HCT116 (cell line): ENCODE data around the gene C6orf47. TPM values are rescaled to one million over a fixed set of nuclear protein-coding genes. Genes with fewer than 3 reads are reported as not detected.

Experiments
- ATAC-seq: fragments of 200-7000 bp; cut with Tn5 transposase; 2 replicates; pipeline ENCODE4 v1.9.1; 2020; ENCODE audit warnings: mild to moderate bottlenecking, moderate library complexity
- BruUV-seq: library from RNA; stranded (reverse); fragments of 400-500 nt; replicated peaks from 2 replicates; lab custom pipeline; 2021; lab: Mats Ljungman, UMichigan
- CTCF ChIA-PET: fragments of 300-600 bp; sonication (Branson Sonifier 250); formaldehyde crosslinking; loops from one replicate; lab custom pipeline; 2021; ENCODE audit warnings: antibody characterized with exemption; lab: Charles Lee
- POLR2A ChIA-PET: fragments of 300-600, 350-600 bp; sonication (Branson Sonifier 250); formaldehyde crosslinking; loops from one replicate; lab custom pipeline; 2021; ENCODE audit warnings: antibody characterized with exemption; lab: Charles Lee
- RAD21 ChIA-PET, 2 experiments: fragments of 300-600 bp; sonication (Branson Sonifier 250); formaldehyde crosslinking; loops; one replicate each; lab custom pipeline; 2023; ENCODE audit warnings: low total read pairs in 2 of 2; ENCODE audit not compliant: uncharacterized antibody in 2 of 2, unreplicated experiment in 2 of 2, low non-redundant PET in 1 of 2; lab: Charles Lee
- DNase-seq: peaks from one replicate; pipeline ENCODE4 v3.0.0-alpha.2; 2010; ENCODE audit warnings: low read depth, low spot score
- H2AFZ ChIP-seq: fragments of 200-600 bp; shearing (Covaris generic), sonication (generic); 2 replicates; pipeline ENCODE4 v1.6.1; 2017; ENCODE audit warnings: low read depth, mixed run types, mixed read lengths, antibody characterized with exemption, low read length; ENCODE audit not compliant: poor library complexity, severe bottlenecking
- H3K27ac ChIP-seq: 2 replicates; pipeline ENCODE4 v1.5.1; 2012; ENCODE audit warnings: low read depth, low read length
- H3K27me3 ChIP-seq: fragments of 200-600 bp; sonication (generic); 2 replicates; pipeline ENCODE4 v1.6.1; 2016; ENCODE audit warnings: mixed run types, low read length, mixed read lengths; ENCODE audit not compliant: insufficient read depth
- H3K36me3 ChIP-seq, 2 experiments: fragments of 200-500 bp in 1 of 2; fragments of 200-600 bp in 1 of 2; sonication (Bioruptor generic) in 1 of 2; sonication (generic) in 1 of 2; 2 replicates each; pipeline versions ENCODE4 v1.5.1 to v1.6.1; 2014 to 2016; ENCODE audit warnings: low read length in 2 of 2, inconsistent platforms in 1 of 2, mixed read lengths in 1 of 2, mixed run types in 1 of 2; ENCODE audit not compliant: insufficient read depth in 2 of 2, control insufficient read depth in 1 of 2
- H3K4me1 ChIP-seq, 2 experiments: fragments of 200-600 bp in 1 of 2; sonication (generic) in 1 of 2; 2 replicates each; pipeline versions ENCODE4 v1.5.1 to v1.6.1; 2012 to 2017; ENCODE audit warnings: low read length in 2 of 2, inconsistent platforms in 1 of 2, mild to moderate bottlenecking in 1 of 2, mixed read lengths in 1 of 2, mixed run types in 1 of 2, moderate library complexity in 1 of 2; ENCODE audit not compliant: insufficient read depth in 2 of 2, control insufficient read depth in 1 of 2
- H3K4me2 ChIP-seq: fragments of 200-600 bp; sonication (generic); 2 replicates; pipeline ENCODE4 v1.6.1; 2017; ENCODE audit warnings: mixed run types, low read length, mixed read lengths
- H3K4me3 ChIP-seq, 2 experiments: fragments of 200-600 bp in 1 of 2; sonication (generic) in 1 of 2; replicated peaks in 1 of 2; 2 replicates each; pipeline ENCODE4 v1.5.1; 2011 to 2016; ENCODE audit warnings: low read length in 2 of 2, control low read depth in 1 of 2, low read depth in 1 of 2, mild to moderate bottlenecking in 1 of 2, mixed read lengths in 1 of 2, mixed run types in 1 of 2
- H3K79me2 ChIP-seq: fragments of 200-600 bp; sonication (generic); 2 replicates; pipeline ENCODE4 v1.6.1; 2017; ENCODE audit warnings: mild to moderate bottlenecking, mixed run types, low read length, moderate library complexity, mixed read lengths; ENCODE audit not compliant: insufficient read depth
- H3K9ac ChIP-seq: fragments of 200-600 bp; sonication (generic); 2 replicates; pipeline ENCODE4 v1.6.1; 2016; ENCODE audit warnings: low read length, mixed read lengths
- H3K9me2 ChIP-seq: fragments of 200-600 bp; sonication (generic), shearing (Covaris generic); 2 replicates; pipeline ENCODE4 v1.6.1; 2017; ENCODE audit warnings: mixed run types, mild to moderate bottlenecking, moderate library complexity; ENCODE audit not compliant: insufficient read depth
- H3K9me3 ChIP-seq, 2 experiments: fragments of 200-500 bp in 1 of 2; fragments of 200-600 bp in 1 of 2; sonication (Bioruptor generic) in 1 of 2; sonication (generic) in 1 of 2; 2 replicates each; pipeline ENCODE4 v1.6.1; 2014 to 2017; ENCODE audit warnings: low read length in 2 of 2, mixed read lengths in 2 of 2, inconsistent platforms in 1 of 2, low read depth in 1 of 2, mild to moderate bottlenecking in 1 of 2, mixed run types in 1 of 2, moderate library complexity in 1 of 2; ENCODE audit not compliant: control insufficient read depth in 1 of 2, insufficient read depth in 1 of 2
- H4K20me1 ChIP-seq: fragments of 200-600 bp; sonication (generic), shearing (Covaris generic); 2 replicates; pipeline ENCODE4 v1.6.1; 2017; ENCODE audit warnings: mixed run types, mild to moderate bottlenecking, moderate library complexity; ENCODE audit not compliant: insufficient read depth
- ATF3 ChIP-seq: IDR thresholded peaks from 2 replicates; pipeline ENCODE4 v1.6.1; 2012
- CBX3 ChIP-seq: IDR thresholded peaks from 2 replicates; pipeline ENCODE4 v1.6.1; 2012; ENCODE audit warnings: low read depth
- CEBPB ChIP-seq: IDR thresholded peaks from 2 replicates; pipeline ENCODE4 v1.6.1; 2012; ENCODE audit warnings: low read depth
- CTCF ChIP-seq, 3 experiments: fragments of 200-600 bp in 1 of 3; sonication (generic) in 1 of 3; IDR thresholded peaks in 2 of 3; conservative IDR thresholded peaks in 1 of 3; 2 replicates each; pipeline ENCODE4 v1.5.1; 2012 to 2017; ENCODE audit warnings: low read depth in 2 of 3, low read length in 2 of 3, antibody characterized with exemption in 1 of 3, borderline replicate concordance in 1 of 3, control low read depth in 1 of 3, mild to moderate bottlenecking in 1 of 3, mixed read lengths in 1 of 3, mixed run types in 1 of 3, moderate library complexity in 1 of 3; ENCODE audit not compliant: insufficient read depth in 1 of 3
- EGR1 ChIP-seq: IDR thresholded peaks from 2 replicates; pipeline ENCODE4 v1.6.1; 2012; ENCODE audit warnings: low read depth
- ELF1 ChIP-seq: IDR thresholded peaks from 2 replicates; pipeline ENCODE4 v1.6.1; 2012; ENCODE audit warnings: low read depth, borderline replicate concordance
- FOSL1 ChIP-seq: IDR thresholded peaks from 2 replicates; pipeline ENCODE4 v1.6.1; 2012; ENCODE audit warnings: low read depth
- JUND ChIP-seq: IDR thresholded peaks from 2 replicates; pipeline ENCODE4 v1.6.1; 2012
- MAX ChIP-seq: IDR thresholded peaks from 2 replicates; pipeline ENCODE4 v1.6.1; 2012
- POLR2AphosphoS5 ChIP-seq: IDR thresholded peaks from 2 replicates; pipeline ENCODE4 v1.6.1; 2011; ENCODE audit warnings: mild to moderate bottlenecking, low read depth, low read length, moderate library complexity
- REST ChIP-seq: IDR thresholded peaks from 2 replicates; pipeline ENCODE4 v1.6.1; 2012; ENCODE audit warnings: low read depth
- SP1 ChIP-seq: IDR thresholded peaks from 2 replicates; pipeline ENCODE4 v1.6.1; 2012; ENCODE audit warnings: low read depth
- TCF7L2 ChIP-seq: IDR thresholded peaks from 2 replicates; pipeline ENCODE4 v1.7.0; 2011; ENCODE audit warnings: borderline replicate concordance, inconsistent platforms; ENCODE audit not compliant: insufficient read depth, insufficient read length; ENCODE audit errors: extremely low read depth
- YY1 ChIP-seq: IDR thresholded peaks from 2 replicates; pipeline ENCODE4 v1.6.1; 2011; ENCODE audit warnings: low read length, low read depth, moderate library complexity, mild to moderate bottlenecking; ENCODE audit not compliant: insufficient replicate concordance; ENCODE audit errors: extremely low read depth
- ZFX ChIP-seq: fragments of 450-650 bp; IDR thresholded peaks from 2 replicates; pipeline ENCODE4 v1.6.1; 2017
- ZNF274 ChIP-seq: fragments of 200-500 bp; sonication (Bioruptor generic); IDR thresholded peaks from 2 replicates; pipeline ENCODE4 v1.6.1; 2014; ENCODE audit warnings: mild to moderate bottlenecking, low read depth, low read length, inconsistent platforms
- intact Hi-C: fragments of 100-400 bp; cut with micrococcal nuclease; formaldehyde crosslinking; loops from 2 replicates; pipeline ENCODE4 v1.10.0; 2022
- total RNA-seq: library from RNA; stranded (reverse); gene quantifications from one replicate; pipeline ENCODE4 v1.2.1, GENCODE V29; 2021; ENCODE audit not compliant: unreplicated experiment

C6orf47 gene
- total RNA-seq, 1 experiment from 2014 or later = 13.4 TPM

- ChIA-PET CTCF (no interaction called here), RAD21 (no interaction called here), POLR2A (no interaction called here)
- peaks cover 20 to 21% of the 10 kb centered on the region in 2 experiments; a peak in 3 of 4 replicates for H3K36me3 ChIP-seq
- no peaks in the 10 kb centered on the region for H3K9me3 ChIP-seq
- no peaks in the 10 kb centered on the region for H3K27me3 ChIP-seq
- no peak for ATAC-seq
- H3K79me2 ChIP-seq = no peaks in the 10 kb centered on the region
- no peak overlapping the region for H3K4me3 ChIP-seq
- intact Hi-C loops = no loop called here
- H2AFZ ChIP-seq = no peak overlapping the region
- no peak overlapping the region for H3K9ac ChIP-seq
- no TSS peak for BruUV-seq
- H3K27ac ChIP-seq = no peak overlapping the region
- H3K4me1 ChIP-seq = peaks cover 11 to 16% of the 10 kb centered on the region in 2 experiments
- no peaks in the 10 kb centered on the region for H3K9me2 ChIP-seq
- TF ChIP-seq SP1 (no peak), ATF3 (no peak), CBX3 (no peak), EGR1 (no peak), REST (no peak), ELF1 (no peak), POLR2AphosphoS5 (no peak), ZNF274 (no peak), TCF7L2 (no peak), CTCF (IDR thresholded peaks at IDR 0.05 in 2 of 3, conservative IDR thresholded peaks at IDR 0.05 in 1 of 3; ENCODE audit: borderline replicate concordance in 1 of 3, insufficient read depth in 1 of 3, low read depth in 2 of 3, low read length in 2 of 3) (no peak), JUND (no peak), MAX (no peak), FOSL1 (no peak), YY1 (no peak), ZFX (no peak), CEBPB (no peak)
- no peaks in the 10 kb centered on the region for H4K20me1 ChIP-seq
- DNase-seq = no peak
- no peak overlapping the region for H3K4me2 ChIP-seq
These were observed 32.3 kb upstream of the C6orf47 start for GRCh38 chr6:31692886-31693285.
